GM19328 (cell line): ENCODE measurements around the gene TUBA3D.
"Not testable (repeated sequence)": the region's sequence is repeated elsewhere in the genome, so short reads cannot be mapped to it uniquely, and the experiment has no call there.

Experiments used
- ATAC-seq: cut with Tn5 transposase; IDR thresholded peaks from one replicate; pipeline ENCODE4 v1.9.1; 2021; ENCODE audit warnings: mild to moderate bottlenecking, moderate library complexity; ENCODE audit not compliant: unreplicated experiment

Gene TUBA3D

GRCh38 chr2:131483981-131484820 is 8.3 kb downstream of the TUBA3D start:
- not testable (repeated sequence) for ATAC-seq

DNA sequence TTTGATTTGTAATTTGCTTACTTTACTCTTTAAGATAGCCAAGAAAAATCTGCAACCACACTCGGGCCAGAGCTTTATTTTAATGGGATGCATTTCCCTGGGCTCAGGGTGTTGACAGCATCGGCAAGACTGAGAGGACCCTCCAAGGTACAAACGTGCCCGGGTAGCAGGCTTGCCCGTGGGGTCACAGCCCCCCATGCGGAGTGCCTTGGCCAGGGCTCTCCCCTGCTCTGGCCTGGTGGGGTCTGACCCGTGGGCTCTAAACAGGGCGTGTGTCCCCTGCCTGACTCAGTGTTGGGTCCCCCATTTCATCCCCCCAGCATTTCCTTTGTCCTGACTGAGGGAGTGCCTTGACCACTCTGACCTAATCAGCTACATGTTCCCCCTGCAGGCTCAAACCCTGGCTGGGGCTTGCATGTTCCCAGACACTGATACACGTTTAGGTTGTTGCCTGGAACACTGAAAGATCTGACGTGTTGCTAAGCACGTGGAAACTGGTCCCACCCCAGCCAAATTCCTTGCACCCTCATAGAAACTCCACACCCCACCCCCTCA is 9.1 kb downstream of the TUBA3D start:
- not testable (repeated sequence) for ATAC-seq

GRCh38 chr2:131486201-131486902 is 10.4 kb downstream of the TUBA3D start:
- not testable (repeated sequence) for ATAC-seq

- ATAC-seq = no peak
Measured at GRCh38 chr2:131488306-131489205, 12.6 kb downstream of the TUBA3D start.

GRCh38 chr2:131490616-131491468 is 14.9 kb downstream of the TUBA3D start:
- ATAC-seq = not testable (repeated sequence)

- not testable (repeated sequence) for ATAC-seq
Measured at GRCh38 chr2:131491469-131491836, 15.5 kb downstream of the TUBA3D start.

GRCh38 chr2:131492015-131492417 is 16.1 kb downstream of the TUBA3D start, which contains the start of gene MZT2A:
TSS of gene MZT2A (minus strand) at chr2:131492397. CDS start at chr2:131492376, 21 bp downstream.
- ATAC-seq = peak; percentile 22

GRCh38 chr2:131492418-131493198 is 16.7 kb downstream of the TUBA3D start:
- ATAC-seq = peak; percentile 60

DNA sequence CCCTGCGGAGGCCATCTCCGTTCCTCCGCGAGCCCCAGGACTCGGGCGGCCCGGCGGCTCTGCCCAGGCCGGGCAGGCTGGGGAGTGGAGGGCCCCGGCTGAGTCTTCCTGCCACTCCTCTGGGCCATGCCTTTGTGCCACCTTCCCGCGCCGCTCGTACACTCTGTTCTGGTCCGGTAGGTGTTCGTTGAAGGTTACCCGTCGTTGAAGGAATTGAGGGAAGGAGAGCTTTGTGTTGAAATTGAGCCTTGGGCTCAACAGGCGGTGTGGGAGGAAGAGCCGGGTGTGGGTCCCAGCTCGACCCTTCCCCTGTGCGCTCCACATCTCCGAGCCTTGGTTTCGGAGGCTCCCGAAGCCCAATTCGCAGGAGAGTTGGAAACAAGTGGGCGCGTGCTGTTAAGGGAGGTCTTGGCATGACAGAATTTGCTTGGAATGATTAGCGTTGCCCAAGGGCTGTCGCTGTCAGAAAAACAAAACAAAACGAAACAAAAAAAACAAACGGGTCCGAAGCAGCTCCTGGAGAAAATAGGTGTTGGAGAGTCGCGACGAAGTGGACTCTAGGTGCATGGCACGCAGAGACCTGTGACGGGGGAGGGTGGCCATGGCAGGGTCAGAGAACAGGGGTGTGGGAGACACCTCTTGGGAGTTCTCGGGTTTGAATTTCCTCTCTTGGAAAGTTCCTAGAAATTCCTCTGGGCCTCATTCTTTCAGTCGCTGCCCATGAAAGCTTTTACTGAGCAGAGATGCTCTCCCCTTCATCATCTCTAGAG is 17.5 kb downstream of the TUBA3D start:
- peak; percentile 15 for ATAC-seq

DNA sequence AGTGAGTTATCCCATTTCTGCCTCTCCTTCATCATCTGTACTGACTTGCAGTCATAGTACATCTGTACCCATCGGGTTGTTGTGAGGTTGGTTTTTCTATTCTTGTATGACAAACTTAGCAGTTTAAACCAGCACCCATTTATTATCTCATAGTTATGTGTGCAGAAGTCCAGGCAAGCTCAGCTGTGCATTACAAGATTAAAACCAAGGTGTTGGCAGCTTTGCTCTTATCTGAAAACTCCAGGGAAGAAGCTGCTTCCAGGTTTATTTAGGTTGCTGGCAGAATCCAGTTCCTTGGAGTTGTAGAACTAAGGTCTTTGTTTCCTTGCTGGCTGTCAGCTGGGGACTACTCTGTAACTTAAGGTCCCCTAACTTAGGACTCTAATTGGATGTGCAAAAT is 19.6 kb downstream of the TUBA3D start:
- not testable (repeated sequence) for ATAC-seq

GRCh38 chr2:131498321-131498973 is 22.5 kb downstream of the TUBA3D start:
- ATAC-seq = peak; percentile 88

DNA sequence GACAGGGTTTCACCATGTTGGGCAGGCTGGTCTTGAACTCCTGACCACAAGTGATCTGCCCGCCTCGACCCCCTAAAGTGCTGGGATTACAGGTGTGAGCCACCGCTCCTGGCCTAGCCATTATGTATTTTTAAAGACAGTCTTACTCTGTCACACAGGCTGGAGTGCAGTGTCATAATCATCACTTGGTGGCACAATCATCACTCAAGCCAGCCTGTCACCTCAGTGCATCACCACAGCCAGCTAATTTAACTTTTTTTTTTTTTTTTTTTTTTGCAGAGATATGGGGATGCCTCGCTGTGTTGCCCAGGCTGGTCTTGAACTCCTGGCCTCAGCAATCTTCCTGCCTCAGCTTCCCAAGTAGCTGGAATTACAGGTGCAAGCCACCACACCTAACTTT is 27.7 kb downstream of the TUBA3D start:
- not testable (repeated sequence) for ATAC-seq

GRCh38 chr2:131504082-131504750 is 28.3 kb downstream of the TUBA3D start:
- ATAC-seq = not testable (repeated sequence)

GRCh38 chr2:131509615-131510014 is 33.7 kb downstream of the TUBA3D start:
- ATAC-seq = no peak

DNA sequence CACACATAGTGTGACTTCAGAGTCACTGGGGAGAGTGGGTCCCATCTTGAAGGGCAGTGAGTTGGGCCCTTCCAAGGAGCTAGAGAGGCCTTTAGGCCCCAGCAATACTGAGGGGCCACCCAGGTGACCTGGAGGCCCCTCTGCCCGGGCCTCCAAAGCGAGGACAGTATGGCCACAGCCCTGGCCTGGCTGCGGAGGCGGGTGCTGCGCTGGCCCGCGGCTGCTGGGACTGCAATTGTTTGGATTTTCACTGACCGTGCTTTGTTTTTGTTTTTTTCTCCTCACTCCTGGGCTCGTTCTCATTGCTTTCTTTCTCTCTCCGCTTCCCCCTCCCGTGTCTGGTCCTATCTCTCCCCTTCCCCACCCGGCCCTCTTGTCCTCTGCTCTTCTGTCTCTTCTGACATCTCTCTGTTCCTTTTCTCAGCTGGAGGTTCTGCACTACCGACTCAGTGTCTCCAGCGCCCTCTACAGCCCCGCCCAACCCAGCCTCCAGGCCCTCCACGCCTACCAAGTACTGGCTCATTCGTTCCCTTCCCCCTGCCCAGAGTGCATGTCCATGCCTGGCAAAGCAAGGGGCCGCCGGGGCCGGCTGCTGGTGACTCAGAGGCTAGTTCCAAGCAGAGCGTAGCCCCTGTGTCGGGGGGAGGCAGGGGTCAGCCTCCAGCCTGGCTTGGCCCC is 35.5 kb downstream of the TUBA3D start:
- not testable (repeated sequence) for ATAC-seq
